AG04449 (cell line): ENCODE data around the gene BLOC1S4.
"Not testable (repeated sequence)": the region's sequence is repeated elsewhere in the genome, so short reads cannot be mapped to it uniquely, and the experiment has no call there.

Experiments used
- CTCF ChIA-PET: fragments of 350-600 bp; formaldehyde crosslinking; extraction: SDS; loops from one replicate; lab custom pipeline; 2021; ENCODE audit warnings: antibody characterized with exemption; lab: Yijun Ruan, JAX
- POLR2A ChIA-PET: fragments of 400-600, 350-600 bp; formaldehyde crosslinking; extraction: SDS; loops from one replicate; lab custom pipeline; 2020; ENCODE audit warnings: antibody characterized with exemption, inconsistent platforms; lab: Yijun Ruan, JAX
- DNase-seq: peaks from one replicate; pipeline ENCODE4 v3.0.0-alpha.2; 2010; ENCODE audit warnings: low read depth, low spot score
- H3K4me3 ChIP-seq: 2 replicates; pipeline ENCODE4 v1.5.1; 2011; ENCODE audit warnings: low read depth, mild to moderate bottlenecking, control low read depth, low read length
- CTCF ChIP-seq: IDR thresholded peaks from one replicate; pipeline ENCODE4 v1.5.1; 2011; ENCODE audit warnings: mild to moderate bottlenecking, moderate library complexity, low read length, control low read depth, inconsistent platforms; ENCODE audit not compliant: insufficient read depth; ENCODE audit errors: missing control alignments

The BLOC1S4 gene

DNA sequence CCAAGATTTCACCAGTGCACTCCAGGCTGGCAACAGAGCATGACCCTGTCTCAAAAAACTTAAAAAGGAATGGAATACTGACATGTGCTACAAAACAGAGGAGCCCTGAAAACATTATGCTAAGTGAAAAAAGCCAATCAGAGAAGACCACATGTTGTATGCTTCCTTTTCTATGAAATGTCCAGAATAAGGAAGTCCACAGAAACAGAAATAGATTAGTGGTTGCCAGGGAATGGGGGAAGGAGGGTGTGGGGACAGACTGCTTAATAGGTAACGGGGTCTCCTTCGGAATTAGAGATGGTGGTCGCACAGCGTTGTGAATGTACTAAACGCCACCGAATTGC lies 36.5 kb downstream of the BLOC1S4 start:
- no peak for TF ChIP-seq CTCF
- no peak for DNase-seq
- ChIA-PET CTCF (interaction anchor here (2.1 kb wide), 1 partner anchor 121 kb away, joined by 7 read pairs; no protein-coding TSS in a partner anchor), POLR2A (no interaction called here)
- no peak overlapping the region for H3K4me3 ChIP-seq

- ChIA-PET CTCF (interaction anchor here (2.1 kb wide), 1 partner anchor 121 kb away, joined by 7 read pairs; no protein-coding TSS in a partner anchor), POLR2A (no interaction called here)
- no peak overlapping the region for H3K4me3 ChIP-seq
- no peak for TF ChIP-seq CTCF
- no peak for DNase-seq
Measured at GRCh38 chr4:6753103-6753560, 37.2 kb downstream of the BLOC1S4 start.

DNA sequence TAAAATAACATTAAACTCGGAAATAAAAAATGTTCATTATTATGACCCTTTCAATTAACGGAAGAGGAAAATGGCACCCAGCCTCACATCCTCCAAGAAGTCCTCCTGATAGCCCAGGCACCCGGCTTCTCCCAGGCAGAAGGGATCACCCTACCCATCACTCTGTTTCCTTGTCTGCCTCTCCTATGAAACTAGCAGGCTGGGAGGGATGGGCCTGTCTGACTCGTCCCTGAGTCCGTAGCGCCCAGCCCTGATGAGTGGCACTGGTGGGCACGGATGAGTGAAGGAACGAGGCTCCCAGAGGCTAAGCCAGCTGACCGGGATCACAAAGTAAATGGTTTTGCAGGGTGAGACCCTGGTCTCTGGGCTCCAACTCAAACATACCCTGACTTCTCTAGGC lies 37.9 kb downstream of the BLOC1S4 start:
- POLR2A ChIA-PET, result no interaction called here
- CTCF ChIA-PET, result interaction anchor here (2.1 kb wide), 1 partner anchor 120 kb away, joined by 7 read pairs; no protein-coding TSS in a partner anchor

GRCh38 chr4:6754481-6755087 lies 38.6 kb downstream of the BLOC1S4 start:
- no peak overlapping the region for H3K4me3 ChIP-seq
- no peak for DNase-seq
- ChIA-PET POLR2A (no interaction called here), CTCF (interaction anchor here (2.1 kb wide), 1 partner anchor 119 kb away, joined by 7 read pairs; no protein-coding TSS in a partner anchor)
- no peak for TF ChIP-seq CTCF

More for the DNA sequence above, 37.9 kb downstream of the BLOC1S4 start:
- no peak for DNase-seq
- no peak overlapping the region for H3K4me3 ChIP-seq
- no peak for TF ChIP-seq CTCF

GRCh38 chr4:6755088-6755753 lies 39.2 kb downstream of the BLOC1S4 start:
- no peak overlapping the region for H3K4me3 ChIP-seq
- ChIA-PET CTCF (no interaction called here), POLR2A (no interaction called here)
- no peak for TF ChIP-seq CTCF
- no peak for DNase-seq

DNA sequence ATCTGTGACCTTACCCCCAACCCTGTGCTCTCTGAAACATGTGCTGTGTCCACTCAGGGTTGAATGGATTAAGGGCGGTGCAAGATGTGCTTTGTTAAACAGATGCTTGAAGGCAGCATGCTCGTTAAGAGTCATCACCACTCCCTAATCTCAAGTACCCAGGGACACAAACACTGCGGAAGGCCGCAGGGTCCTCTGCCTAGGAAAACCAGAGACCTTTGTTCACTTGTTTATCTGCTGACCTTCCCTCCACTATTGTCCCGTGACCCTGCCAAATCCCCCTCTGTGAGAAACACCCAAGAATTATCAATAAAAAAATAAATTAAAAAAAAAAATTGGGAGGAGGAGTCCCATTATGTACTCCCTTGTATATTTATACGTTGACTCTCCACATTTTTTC lies 40.4 kb downstream of the BLOC1S4 start:
- DNase-seq, POLR2A ChIA-PET, H3K4me3 ChIP-seq, CTCF ChIA-PET: not testable (repeated sequence)

GRCh38 chr4:6758728-6759127 lies 42.8 kb downstream of the BLOC1S4 start:
- no peak for TF ChIP-seq CTCF
- DNase-seq, result no peak
- H3K4me3 ChIP-seq, result no peak overlapping the region
- POLR2A ChIA-PET, result no interaction called here
- CTCF ChIA-PET, result interaction anchor here (1.3 to 2.7 kb wide), 3 partner anchors 11 to 115 kb away, joined by 3 to 14 read pairs (median 3); no protein-coding TSS in a partner anchor
